B cell (primary cell): ENCODE data around the gene KPNB1.

ENCODE experiments used
- CTCF ChIP-seq: fragments of 200-600 bp; IDR thresholded peaks from one replicate; pipeline ENCODE4 v1.8.0; 2022; ENCODE audit warnings: antibody characterized with exemption, mild to moderate bottlenecking
- EZH2 ChIP-seq: IDR thresholded peaks from 2 replicates; pipeline ENCODE4 v1.6.1; 2012; ENCODE audit warnings: borderline replicate concordance, low read depth, mild to moderate bottlenecking, moderate library complexity, low read length; ENCODE audit not compliant: insufficient read depth, poor library complexity, severe bottlenecking

DNA sequence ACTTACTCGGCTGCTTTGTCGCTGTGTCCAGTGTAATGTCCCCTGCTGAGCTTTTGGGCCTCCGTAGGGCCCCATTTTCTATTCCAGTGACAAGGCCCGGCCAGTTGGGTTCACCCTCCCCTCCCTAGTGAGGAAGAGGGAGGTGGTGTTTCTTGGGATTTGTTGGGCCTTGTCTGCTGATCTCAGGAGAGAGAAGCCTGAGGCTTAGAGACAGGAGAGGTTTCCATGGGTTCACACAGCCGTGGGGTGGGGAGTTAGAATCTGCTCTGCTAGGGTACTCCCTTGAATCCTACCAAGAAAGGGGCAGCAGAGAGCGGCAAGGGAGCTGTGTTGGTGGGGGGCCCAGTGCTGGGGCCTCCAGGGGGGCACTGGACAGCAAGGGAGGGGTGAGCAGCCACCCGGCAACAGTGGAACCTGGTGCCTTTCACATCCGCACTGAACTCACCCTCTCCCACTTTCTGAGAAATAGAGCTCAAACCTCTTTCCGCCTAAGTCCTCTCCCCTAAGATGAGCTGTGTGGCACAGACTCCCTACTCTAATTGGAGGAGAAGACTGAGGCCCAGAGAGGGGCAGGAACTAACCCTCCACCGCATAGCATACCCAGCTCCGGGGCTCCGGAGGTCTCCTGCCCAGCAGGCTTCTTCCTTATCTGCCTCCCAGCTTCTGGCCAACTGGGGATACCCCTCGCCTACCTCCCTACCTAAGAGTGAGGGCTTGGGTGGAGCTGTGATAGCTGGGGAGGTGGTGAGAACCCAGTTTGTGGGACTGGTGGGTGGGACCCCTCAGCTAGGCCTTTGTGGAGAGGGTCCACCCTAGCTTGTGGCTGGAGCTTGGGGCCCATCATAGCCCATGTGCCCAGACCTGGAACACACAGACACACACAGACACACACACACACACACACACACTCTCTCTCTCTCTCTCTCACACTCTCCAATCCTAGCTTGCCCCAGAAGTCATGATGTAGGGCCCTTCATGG is 51.0 kb downstream of the KPNB1 start:
- TF ChIP-seq CTCF: no peak
- TF ChIP-seq EZH2: no peak
